Measurements from ENCODE around the gene FUS. TPM values are rescaled to one million over a fixed set of nuclear protein-coding genes. Genes with fewer than 3 reads are reported as not detected.

The FUS gene
- total and polyA plus RNA-seq, 2 donors (not counting 3 experiments of a cell fraction or from before 2014, with no cell fraction given): 307 to 569 TPM

GRCh38 chr16:31190818-31191444 is 11.0 kb downstream of the FUS start:
- ChIA-PET POLR2A (interaction anchor here (1.4 to 2.0 kb wide), 3 partner anchors 10 to 11 kb away, joined by 3 to 11 read pairs (median 5); partner anchors contain the start of gene FUS), CTCF (no interaction called here)
- TF ChIP-seq FOS (IDR thresholded peaks at IDR 0.05; ENCODE audit: borderline replicate concordance, insufficient read depth, low read length) (no peak), POLR2AphosphoS5 (IDR thresholded peaks at IDR 0.05; ENCODE audit: insufficient read depth, low read depth, low read length) (peak; percentile 10)
- TF ChIP-seq, protein P1, sequence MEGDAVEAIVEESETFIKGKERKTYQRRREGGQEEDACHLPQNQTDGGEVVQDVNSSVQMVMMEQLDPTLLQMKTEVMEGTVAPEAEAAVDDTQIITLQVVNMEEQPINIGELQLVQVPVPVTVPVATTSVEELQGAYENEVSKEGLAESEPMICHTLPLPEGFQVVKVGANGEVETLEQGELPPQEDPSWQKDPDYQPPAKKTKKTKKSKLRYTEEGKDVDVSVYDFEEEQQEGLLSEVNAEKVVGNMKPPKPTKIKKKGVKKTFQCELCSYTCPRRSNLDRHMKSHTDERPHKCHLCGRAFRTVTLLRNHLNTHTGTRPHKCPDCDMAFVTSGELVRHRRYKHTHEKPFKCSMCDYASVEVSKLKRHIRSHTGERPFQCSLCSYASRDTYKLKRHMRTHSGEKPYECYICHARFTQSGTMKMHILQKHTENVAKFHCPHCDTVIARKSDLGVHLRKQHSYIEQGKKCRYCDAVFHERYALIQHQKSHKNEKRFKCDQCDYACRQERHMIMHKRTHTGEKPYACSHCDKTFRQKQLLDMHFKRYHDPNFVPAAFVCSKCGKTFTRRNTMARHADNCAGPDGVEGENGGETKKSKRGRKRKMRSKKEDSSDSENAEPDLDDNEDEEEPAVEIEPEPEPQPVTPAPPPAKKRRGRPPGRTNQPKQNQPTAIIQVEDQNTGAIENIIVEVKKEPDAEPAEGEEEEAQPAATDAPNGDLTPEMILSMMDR (IDR thresholded peaks at IDR 0.05; ENCODE audit: extremely low read depth in 1 of 2, insufficient read depth in 1 of 2, low read depth in 1 of 2, low read length in 2 of 2): no peak
- no TSS peak for BruUV-seq (replicated peaks)
- no peak overlapping the region for H3K4me3 ChIP-seq (replicated peaks in 1 of 3; ENCODE audit: insufficient read depth in 1 of 3, low read depth in 1 of 3, low read length in 3 of 3)
- no peaks in the 10 kb centered on the region for H3K27me3 ChIP-seq (ENCODE audit: control insufficient read depth in 2 of 2, insufficient read depth in 2 of 2, low read length in 2 of 2)
- no peaks in the 10 kb centered on the region for H3K9me1 ChIP-seq (replicated peaks; ENCODE audit: control insufficient read depth, extremely low read depth, insufficient read depth, low read length)
- dilution Hi-C loops (cut with MboI; ENCODE audit: extremely low pct_ligation_motif_present, low sequenced_read_pairs) (no loop called here), intact Hi-C loops (cut with micrococcal nuclease) (no loop called here)
- no peak overlapping the region for H3K27ac ChIP-seq (ENCODE audit: insufficient read depth, low read depth, low read length)
- H3K4me2 ChIP-seq (ENCODE audit: insufficient read depth, low read length): no peak overlapping the region
- no peaks in the 10 kb centered on the region for H3K9me3 ChIP-seq (replicated peaks; ENCODE audit: control insufficient read depth, insufficient read depth, low read length)
- peaks cover 6% of the 10 kb centered on the region for H4K20me1 ChIP-seq (replicated peaks; ENCODE audit: control insufficient read depth, extremely low read depth, insufficient read depth, low read length)
- H3K9ac ChIP-seq (replicated peaks; ENCODE audit: extremely low read depth, insufficient read depth, low read length): no peak overlapping the region
- no peak for DNase-seq (ENCODE audit: low read depth, low spot score)
- no peaks in the 10 kb centered on the region for H3K4me1 ChIP-seq (ENCODE audit: control insufficient read depth, extremely low read depth, insufficient read depth, low read length)
- peaks cover 70 to 83% of the 10 kb centered on the region in 2 experiments for H3K36me3 ChIP-seq (ENCODE audit: control insufficient read depth in 2 of 2, extremely low read depth in 1 of 2, insufficient read depth in 2 of 2, low read length in 2 of 2)
- H2AFZ ChIP-seq (ENCODE audit: low read depth, low read length): no peak overlapping the region
- no peak for FAIRE-seq
- peaks cover 51% of the 10 kb centered on the region for H3K79me2 ChIP-seq (ENCODE audit: control insufficient read depth, insufficient read depth, low read length)
